Stimulated activated CD4-positive, alpha-beta T cell treated with anti-CD3 and anti-CD28 coated beads, TNF-alpha, amount 100 ng/mL, for 4 hours (primary cell): ENCODE results near the gene LIN37.
"Not testable (repeated sequence)": the region's sequence is repeated elsewhere in the genome, so short reads cannot be mapped to it uniquely, and the experiment has no call there.

Experiments
- DNase-seq, 3 experiments: peaks; one replicate each; pipeline ENCODE4 v3.0.0-alpha.2; 2020; ENCODE audit warnings: low read depth in 3 of 3

Gene LIN37

DNA sequence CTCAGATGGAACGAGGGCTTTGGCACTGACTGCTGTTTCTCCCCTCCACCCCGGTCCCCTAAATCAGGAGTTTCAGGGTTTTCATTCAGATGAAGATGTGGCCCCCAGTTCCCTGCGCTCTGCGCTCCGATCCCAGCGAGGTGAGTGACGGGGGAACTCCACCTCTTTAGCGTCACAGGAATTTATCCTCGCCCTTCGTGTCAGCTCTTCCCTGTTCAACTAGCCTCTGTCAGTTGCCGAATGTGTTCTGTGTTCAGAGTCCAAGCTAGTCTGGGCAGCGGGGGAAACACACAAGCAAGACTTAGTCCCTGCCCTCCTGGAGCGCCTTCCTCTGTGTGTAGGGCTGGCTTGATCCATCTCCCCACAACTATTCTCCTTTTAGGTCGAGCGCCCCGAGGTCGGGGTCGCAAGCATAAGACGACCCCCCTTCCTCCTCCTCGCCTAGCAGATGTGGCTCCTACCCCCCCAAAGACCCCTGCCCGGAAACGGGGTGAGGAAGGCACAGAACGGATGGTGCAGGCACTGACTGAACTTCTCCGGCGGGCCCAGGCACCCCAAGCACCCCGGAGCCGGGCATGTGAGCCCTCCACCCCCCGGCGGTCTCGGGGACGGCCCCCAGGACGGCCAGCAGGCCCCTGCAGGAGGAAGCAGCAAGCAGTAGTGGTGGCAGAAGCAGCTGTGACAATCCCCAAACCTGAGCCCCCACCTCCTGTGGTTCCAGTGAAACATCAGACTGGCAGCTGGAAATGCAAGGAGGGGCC, 28.8 kb upstream of the LIN37 start:
- no peak for DNase-seq

DNA sequence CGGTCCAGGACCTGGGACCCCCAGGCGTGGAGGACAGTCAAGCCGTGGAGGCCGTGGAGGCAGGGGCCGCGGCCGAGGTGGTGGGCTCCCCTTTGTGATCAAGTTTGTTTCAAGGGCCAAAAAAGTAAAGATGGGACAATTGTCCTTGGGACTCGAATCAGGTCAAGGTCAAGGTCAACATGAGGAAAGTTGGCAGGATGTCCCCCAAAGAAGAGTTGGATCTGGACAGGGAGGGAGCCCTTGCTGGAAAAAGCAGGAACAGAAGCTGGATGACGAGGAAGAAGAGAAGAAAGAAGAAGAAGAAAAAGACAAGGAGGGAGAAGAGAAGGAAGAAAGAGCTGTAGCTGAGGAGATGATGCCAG, 28.2 kb upstream of the LIN37 start:
- no peak for DNase-seq

DNA sequence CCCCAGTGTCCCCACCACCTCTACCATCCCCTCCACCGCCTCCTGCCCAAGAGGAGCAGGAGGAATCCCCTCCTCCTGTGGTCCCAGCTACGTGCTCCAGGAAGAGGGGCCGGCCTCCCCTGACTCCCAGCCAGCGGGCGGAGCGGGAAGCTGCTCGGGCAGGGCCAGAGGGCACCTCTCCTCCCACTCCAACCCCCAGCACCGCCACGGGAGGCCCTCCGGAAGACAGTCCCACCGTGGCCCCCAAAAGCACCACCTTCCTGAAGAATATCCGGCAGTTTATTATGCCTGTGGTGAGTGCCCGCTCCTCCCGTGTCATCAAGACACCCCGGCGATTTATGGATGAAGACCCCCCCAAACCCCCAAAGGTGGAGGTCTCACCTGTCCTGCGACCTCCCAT, 27.7 kb upstream of the LIN37 start:
- no peak for DNase-seq

DNA sequence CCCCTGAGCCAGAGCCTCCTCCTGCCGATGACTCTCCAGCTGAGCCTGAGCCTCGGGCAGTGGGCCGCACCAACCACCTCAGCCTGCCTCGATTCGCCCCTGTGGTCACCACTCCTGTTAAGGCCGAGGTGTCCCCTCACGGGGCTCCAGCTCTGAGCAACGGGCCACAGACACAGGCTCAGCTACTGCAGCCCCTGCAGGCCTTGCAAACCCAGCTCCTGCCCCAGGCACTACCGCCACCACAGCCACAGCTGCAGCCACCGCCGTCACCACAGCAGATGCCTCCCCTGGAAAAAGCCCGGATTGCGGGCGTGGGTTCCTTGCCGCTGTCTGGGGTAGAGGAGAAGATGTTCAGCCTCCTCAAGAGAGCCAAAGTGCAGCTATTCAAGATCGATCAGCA, 27.0 kb upstream of the LIN37 start:
- no peak for DNase-seq

DNA sequence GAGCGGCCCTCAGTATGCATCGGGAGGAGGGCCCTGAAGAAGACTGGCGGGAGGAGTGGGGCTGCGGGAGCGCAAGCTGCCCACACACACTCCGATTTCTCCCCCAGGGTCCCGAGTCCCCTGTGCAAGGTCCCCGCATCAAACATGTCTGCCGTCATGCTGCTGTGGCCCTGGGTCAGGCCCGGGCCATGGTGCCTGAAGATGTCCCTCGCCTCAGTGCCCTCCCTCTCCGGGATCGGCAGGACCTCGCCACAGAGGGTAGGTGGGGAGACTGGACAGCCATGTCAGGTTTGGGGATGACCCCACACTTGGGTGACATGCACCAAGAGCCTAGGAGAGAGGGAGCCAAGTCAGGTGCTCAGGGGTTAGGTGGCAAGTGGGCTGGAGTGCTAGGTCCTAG, 25.9 kb upstream of the LIN37 start:
- no peak for DNase-seq

DNA sequence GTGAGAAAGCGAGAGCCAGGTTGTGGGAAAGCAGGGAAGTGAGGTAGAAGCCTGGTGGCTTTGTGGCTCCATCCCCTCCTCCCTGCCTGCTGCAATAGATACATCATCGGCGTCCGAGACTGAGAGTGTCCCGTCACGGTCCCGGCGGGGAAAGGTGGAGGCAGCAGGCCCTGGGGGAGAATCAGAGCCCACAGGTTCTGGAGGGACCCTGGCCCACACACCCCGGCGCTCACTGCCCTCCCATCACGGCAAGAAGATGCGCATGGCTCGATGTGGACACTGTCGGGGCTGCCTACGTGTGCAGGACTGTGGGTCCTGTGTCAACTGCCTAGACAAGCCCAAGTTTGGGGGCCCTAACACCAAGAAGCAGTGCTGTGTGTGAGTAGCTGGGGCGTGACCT, 25.5 kb upstream of the LIN37 start:
- no peak for DNase-seq

DNA sequence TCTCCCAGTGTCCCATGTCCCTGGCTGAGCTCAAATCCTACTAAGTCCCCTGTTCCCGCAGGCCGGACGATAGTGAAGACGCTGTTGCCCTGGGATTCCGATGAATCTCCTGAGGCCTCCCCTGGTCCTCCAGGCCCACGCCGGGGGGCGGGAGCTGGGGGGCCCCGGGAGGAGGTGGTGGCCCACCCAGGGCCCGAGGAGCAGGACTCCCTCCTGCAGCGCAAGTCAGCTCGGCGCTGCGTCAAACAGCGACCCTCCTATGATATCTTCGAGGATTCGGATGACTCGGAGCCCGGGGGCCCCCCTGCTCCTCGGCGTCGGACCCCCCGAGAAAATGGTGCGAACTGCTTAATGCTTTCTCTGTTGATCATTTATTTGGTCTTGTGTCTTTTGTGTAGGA, 24.7 kb upstream of the LIN37 start:
- no peak for DNase-seq

DNA sequence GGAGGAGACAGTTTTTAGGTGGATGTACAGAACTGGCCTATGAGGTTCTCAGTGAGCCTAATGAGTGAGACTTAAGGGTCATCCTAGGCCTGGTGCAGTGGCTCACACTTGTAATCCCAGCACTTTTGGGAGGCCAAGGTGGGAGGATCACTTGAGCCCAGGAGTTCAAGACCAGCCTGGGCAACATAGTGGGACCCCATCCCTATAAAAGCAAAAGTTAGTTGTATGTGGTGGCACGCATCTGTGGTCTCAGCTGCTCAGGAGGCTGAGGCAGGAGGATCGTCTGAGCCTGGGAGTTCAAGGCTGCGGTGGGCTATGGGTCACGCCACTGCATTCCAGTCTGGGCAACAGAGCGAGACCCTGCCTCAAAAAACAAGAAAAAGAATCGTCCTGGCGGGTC, 24.2 kb upstream of the LIN37 start:
- not testable (repeated sequence) for DNase-seq

DNA sequence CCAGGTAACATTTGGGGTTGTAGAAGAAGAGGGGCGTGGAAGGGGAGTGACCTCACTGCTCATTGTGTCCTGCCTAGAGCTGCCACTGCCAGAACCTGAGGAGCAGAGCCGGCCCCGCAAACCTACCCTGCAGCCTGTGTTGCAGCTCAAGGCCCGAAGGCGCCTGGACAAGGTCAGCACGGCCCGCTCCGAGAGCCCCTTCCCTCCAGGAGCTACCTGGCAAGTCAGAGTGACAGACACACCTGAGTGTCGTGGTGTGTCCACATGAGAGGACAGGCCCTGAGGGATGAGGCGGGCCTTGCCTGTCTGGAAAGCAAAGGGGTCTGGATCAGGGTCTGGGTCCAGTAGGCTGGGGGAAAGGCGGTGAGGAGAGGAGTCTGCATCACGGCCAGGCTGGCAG, 23.8 kb upstream of the LIN37 start:
- DNase-seq: no peak

DNA sequence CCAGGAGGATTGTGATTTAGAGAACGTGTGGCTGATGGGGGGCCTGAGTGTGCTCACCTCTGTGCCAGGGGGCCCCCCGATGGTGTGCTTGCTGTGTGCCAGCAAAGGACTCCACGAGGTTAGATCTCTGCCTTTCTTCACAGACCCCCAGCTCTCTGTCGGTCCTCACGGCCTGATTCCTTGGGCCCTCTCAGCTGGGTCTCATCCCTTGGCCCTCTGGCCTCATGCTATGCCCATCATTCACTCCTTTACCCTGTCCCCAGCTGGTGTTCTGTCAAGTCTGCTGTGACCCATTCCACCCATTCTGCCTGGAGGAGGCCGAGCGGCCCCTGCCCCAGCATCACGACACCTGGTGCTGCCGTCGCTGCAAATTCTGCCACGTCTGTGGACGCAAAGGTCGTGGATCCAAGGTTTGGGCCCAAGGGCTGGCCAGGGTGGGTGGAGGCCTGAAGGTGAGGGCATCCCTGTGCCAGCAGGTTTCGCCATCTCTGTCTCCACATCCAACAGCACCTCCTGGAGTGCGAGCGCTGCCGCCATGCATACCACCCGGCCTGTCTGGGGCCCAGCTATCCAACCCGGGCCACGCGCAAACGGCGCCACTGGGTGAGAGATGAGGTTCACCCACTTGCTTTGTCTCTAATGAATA, 23.0 kb upstream of the LIN37 start:
- DNase-seq: no peak

DNA sequence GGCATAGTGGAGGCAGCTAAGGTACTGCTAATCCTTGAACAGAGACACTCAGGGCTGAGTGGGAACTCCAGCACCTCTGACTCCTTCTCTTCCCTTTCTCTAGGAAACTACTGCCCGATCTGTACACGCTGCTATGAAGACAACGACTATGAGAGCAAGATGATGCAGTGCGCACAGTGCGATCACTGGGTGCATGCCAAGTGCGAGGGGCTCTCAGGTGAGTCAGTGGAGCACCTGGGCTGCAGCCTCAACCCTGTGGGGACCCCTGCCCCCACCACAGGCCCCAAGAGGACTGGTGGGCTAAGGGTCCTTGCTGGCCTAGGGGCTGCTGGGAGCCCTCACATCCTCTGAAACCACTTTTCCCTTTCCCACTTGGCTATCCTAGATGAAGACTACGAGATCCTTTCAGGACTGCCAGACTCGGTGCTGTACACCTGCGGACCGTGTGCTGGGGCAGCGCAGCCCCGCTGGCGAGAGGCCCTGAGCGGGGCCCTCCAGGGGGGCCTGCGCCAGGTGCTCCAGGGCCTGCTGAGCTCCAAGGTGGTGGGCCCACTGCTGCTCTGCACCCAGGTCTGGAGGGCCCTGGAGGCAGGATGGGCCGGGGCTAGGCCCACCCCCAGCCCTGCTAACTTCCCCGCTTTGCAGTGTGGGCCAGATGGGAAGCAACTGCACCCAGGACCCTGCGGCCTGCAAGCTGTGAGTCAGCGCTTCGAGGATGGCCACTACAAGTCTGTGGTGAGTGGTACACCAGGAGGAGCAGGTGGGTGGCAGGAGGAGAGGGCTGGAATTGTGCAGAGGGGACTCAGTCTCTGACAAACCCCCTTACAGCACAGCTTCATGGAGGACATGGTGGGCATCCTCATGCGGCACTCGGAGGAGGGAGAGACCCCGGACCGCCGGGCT, 21.1 kb upstream of the LIN37 start:
- DNase-seq: no peak

DNA sequence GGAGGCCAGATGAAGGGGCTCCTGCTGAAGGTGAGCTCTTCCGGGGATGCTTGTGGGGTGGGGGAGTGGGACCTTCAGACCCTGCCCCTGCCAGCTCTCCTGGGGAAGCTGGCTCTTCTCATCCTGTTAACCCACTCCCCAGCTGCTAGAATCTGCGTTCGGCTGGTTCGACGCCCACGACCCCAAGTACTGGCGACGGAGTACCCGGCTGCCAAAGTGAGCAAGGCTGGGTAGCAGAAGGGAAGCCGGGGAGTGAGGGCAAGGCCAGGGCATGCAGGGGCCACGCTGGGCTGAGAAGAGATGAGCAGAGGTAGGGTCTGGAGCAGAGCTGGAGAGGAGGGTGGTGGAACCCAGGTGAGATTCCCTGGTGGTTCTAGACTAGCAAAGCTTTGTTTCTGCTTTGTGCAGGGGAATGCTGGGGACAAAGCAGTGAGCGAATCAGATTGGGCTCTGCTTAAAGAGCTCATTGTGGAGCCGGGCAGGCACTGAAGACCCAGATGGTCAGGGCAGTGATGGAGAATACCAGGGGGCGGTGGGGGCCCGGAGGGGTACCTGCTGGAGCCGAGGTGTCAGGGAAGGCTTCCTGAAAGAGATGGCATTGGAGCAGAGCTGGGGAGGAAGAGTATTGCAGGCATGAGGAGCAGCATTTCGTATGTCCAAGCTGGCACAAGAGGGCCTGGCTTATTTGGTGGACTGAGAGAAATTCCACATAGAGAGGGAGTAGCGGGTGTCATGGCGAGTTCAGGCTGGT, 20.2 kb upstream of the LIN37 start:
- no peak for DNase-seq

DNA sequence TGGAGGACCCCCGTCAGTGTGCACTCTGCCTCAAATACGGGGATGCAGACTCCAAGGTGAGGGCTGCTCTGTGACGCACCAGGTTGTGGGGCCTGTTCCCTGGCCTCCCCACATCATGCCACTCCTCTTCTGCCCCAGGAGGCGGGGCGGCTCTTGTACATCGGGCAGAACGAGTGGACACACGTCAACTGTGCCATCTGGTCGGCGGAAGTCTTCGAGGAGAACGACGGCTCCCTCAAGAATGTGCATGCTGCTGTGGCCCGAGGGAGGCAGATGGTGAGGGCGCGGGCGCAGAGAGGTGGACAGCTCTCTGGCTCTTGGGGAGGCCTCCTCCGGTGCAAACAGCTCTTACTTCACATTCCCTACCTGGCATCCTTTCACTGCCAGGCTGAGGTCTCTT, 19.4 kb upstream of the LIN37 start:
- DNase-seq: no peak

DNA sequence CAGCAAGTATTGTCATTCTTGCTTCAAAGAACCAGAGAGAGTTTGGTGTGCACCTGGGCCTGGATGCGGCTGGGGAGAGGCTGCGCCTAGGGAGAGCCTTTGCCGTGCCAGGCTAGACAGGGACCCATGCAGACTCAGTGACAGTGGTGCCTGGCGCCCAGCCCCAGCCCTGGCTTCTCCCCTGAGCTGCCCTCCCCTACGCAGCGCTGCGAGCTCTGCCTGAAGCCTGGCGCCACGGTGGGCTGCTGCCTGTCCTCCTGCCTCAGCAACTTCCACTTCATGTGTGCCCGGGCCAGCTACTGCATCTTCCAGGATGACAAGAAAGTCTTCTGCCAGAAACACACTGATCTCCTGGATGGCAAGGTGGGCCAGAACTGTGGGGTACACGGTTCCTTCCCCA, 18.6 kb upstream of the LIN37 start:
- no peak for DNase-seq

DNA sequence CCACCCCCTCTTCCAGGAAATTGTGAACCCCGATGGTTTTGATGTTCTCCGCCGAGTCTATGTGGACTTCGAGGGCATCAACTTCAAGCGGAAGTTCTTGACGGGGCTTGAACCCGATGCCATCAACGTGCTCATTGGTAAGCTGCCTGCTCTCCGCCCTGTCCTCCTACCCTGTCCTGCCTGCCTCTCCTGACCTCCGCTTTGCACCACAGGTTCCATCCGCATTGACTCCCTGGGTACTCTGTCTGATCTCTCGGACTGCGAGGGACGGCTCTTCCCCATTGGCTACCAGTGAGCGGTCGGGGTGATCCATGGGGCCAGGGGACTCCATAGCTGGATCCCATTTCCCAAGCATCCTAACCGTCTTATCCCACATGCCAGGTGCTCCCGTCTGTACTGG, 18.1 kb upstream of the LIN37 start:
- DNase-seq: no peak

DNA sequence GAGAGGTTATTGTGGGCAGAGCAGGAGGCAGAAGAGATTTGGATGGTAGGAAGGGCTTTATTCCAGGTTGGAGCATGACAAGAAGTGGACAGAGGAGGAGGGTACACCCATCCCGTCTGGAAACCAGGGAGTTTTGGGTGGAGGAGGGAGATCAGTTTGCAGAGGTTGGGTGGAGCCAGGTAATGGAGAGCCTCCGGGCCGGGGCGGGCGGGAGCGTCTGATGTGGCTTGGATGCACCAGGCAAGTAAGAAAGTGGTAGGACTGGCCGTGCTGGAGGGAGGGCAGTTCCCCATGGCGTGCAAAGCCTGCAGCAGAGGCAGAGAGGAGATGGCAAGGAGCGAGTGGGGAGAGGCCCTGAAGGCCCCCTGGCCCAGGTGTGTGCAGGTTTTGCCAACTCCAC, 17.0 kb upstream of the LIN37 start:
- DNase-seq: no peak

DNA sequence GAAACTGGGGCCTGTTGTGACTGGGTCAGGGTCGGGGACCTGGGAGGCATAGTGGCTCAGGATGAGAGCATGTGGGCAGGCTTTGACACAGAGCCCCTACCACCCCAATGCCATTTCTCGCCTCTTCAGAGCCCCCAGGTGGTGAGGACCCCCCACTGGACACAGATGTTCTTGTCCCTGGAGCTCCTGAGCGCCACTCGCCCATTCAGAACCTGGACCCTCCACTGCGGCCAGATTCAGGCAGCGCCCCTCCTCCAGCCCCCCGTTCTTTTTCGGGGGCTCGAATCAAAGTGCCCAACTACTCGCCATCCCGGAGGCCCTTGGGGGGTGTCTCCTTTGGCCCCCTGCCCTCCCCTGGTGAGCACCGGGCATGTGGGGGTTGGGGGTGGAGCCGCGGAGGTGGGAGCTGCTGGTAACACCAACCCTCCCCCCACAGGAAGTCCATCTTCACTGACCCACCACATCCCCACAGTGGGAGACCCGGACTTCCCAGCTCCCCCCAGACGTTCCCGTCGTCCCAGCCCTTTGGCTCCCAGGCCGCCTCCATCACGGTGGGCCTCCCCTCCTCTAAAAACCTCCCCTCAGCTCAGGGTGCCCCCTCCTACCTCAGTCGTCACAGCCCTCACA, 16.5 kb upstream of the LIN37 start:
- DNase-seq: no peak

DNA sequence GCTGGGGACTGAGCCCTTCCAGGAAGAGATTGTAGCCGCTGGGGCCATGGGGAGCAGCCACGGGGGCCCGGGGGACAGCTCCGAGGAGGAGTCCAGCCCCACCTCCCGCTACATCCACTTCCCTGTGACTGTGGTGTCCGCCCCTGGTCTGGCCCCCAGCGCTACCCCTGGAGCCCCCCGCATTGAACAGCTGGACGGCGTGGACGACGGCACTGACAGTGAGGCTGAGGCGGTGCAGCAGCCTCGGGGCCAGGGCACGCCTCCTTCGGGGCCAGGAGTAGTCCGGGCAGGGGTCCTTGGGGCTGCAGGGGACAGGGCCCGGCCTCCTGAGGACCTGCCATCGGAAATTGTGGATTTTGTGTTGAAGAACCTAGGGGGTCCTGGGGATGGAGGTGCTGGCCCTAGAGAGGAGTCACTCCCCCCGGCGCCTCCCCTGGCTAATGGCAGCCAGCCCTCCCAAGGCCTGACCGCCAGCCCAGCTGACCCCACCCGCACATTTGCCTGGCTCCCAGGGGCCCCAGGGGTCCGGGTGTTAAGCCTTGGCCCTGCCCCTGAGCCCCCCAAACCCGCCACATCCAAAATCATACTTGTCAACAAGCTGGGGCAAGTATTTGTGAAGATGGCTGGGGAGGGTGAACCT, 15.7 kb upstream of the LIN37 start:
- no peak for DNase-seq

DNA sequence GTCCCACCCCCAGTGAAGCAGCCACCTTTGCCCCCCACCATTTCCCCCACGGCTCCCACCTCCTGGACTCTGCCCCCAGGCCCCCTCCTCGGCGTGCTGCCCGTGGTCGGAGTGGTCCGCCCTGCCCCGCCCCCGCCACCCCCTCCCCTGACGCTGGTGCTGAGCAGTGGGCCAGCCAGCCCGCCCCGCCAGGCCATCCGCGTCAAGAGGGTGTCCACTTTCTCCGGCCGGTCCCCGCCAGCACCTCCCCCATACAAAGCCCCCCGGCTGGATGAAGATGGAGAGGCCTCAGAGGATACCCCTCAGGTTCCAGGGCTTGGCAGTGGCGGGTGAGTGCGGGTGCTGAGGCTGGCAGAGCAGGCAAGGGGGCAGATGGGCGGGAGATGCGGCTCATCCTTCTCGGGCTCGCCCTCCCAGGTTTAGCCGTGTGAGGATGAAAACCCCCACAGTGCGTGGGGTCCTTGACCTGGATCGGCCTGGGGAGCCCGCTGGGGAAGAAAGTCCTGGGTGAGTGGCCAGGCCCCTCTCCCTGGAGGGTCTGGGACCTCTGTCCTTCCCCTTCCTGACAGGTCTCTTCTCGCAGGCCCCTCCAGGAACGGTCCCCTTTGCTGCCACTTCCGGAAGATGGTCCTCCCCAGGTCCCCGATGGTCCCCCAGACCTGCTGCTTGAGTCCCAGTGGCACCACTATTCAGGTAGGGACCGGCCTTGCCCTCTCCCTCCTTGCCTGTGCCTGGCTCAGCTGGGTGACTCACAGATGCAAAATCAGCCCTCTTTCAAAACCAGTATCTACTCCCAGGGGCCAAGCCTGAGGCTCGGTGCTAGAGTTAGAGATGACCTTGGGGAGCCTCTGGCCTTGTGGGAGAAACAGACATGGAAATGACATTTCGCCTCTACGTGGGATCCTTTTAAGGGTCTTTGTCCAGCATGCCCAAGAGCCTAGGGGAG, 14.9 kb upstream of the LIN37 start:
- no peak for DNase-seq

DNA sequence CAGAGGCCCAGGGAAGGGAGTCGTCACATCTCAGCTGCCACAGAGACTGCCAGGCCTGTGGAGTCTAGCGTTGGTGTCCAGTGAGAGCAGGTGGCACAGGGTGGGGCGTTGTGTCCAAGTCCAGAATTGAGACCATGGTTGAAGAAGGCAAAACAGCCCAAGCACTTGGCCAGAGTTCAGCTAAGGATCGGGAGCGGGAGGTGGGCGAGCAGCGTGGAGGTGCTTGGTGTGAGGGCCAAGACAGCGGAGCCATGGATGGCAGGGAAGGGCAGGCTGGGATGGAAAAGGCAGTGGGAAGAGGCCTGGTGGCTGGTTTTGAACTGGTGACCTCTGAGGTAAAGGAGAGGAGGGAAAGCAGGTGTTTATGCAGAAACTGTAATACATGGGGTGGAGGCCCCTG, 14.1 kb upstream of the LIN37 start:
- no peak for DNase-seq
